GM21737 (cell line): ENCODE results near the gene SLC24A3.

Source experiments
- ATAC-seq: cut with Tn5 transposase; IDR thresholded peaks from one replicate; pipeline ENCODE4 v1.9.1; 2021; ENCODE audit warnings: mild to moderate bottlenecking, moderate library complexity; ENCODE audit not compliant: unreplicated experiment

The SLC24A3 gene

GRCh38 chr20:19301142-19301541, 88.7 kb downstream of the SLC24A3 start:
- no peak for ATAC-seq

DNA sequence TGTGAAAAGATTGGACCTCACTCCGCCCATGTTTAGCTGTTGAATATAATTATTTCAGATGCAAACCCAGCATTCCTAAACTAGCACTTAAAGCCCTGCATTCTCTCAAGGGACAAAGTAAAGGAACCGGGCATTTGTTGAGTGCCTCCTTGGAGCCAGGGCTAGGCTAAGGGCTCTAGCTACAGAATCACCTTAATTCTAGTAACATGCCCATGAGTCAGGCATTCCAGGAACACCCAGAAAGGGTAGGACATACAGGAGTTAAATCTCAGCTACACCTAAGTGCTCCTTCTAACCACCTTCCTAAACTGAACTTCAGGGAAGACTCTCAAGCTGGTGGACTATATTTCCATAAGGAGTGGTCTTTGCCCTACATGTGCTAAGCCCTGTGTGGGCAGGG, 89.4 kb downstream of the SLC24A3 start:
- no peak for ATAC-seq

DNA sequence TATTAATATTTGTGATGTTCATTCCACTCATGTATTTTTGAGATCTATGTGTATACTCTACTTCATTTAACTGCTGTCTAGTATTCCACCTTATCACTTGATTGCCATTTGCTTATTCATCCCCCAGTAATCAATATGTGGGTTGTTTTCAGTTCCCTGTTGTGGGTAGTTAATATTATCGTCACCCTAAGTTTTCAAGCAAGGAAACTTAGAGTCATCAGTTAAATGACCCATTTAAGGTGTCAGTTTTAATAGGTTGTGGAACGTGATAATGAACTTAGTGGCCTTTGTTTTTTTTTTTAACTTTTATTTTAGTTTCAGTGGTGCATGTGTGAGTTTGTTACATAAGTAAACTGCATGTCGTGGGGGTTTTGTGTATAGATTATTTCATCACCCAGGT, 90.3 kb downstream of the SLC24A3 start:
- no peak for ATAC-seq

DNA sequence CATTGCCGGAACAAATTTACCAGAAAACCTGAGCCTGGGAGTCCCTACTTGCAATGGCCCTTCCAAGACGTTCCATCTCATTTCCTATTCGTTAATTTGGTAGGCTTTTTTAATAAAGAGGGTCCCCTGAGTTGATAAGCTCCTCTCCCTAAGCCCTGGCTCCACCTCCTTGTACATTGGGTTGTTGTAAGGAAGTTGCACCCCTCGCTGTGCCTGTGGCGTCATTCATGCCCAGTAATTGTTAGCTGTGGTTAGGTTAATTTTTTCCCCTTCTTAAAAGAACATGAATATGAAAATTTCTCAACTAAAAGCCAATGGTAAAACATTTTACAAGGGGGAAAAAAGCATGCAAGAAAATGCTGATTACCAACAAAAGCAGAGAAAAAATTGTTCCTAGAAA, 91.9 kb downstream of the SLC24A3 start:
- ATAC-seq = no peak

DNA sequence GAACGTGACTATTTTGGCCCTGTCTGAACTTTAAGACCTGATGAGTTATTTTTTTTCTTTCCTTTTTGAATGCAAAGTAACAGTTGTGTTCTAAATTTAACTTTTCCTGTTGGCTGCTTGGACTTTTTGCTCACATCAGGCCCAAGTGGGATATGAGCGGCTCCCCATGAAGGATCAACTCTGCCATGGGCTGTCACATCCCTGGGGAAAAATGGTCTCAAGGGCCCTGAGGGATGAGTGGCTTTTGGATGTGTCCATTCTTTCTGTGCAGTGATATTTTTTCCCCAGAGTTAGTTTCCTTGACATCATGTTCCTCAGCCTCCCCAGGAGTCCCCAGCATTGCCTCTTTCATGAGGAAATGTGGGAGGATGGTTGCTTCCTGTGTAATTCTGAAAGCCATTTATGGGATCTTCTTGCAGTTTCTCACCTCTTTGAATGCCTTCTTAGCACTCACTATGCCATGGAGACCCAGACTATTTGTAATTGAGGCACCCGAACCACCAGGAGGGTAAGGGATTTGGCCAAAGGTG, 92.5 kb downstream of the SLC24A3 start:
- no peak for ATAC-seq

DNA sequence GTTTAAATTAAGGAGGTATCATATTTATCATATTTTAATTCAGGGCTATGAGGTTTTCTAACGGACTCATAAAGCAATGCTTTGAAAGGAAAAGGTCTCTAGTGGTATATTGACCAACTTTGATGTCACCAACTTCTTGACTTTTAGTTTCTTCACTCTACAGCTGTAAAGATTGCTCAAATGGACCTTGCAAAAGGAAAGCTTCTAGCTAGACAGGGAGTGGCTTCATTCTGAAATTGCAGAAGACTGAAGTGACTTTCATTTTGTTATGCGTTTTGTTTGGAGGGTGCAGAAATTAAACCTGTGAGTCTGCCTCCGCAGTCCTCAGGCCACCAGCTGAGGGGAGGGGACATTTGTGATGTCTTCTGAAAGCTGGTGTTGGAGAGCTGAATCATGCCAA, 95.7 kb downstream of the SLC24A3 start:
- ATAC-seq = no peak

GRCh38 chr20:19310541-19310940, 98.1 kb downstream of the SLC24A3 start:
- no peak for ATAC-seq

DNA sequence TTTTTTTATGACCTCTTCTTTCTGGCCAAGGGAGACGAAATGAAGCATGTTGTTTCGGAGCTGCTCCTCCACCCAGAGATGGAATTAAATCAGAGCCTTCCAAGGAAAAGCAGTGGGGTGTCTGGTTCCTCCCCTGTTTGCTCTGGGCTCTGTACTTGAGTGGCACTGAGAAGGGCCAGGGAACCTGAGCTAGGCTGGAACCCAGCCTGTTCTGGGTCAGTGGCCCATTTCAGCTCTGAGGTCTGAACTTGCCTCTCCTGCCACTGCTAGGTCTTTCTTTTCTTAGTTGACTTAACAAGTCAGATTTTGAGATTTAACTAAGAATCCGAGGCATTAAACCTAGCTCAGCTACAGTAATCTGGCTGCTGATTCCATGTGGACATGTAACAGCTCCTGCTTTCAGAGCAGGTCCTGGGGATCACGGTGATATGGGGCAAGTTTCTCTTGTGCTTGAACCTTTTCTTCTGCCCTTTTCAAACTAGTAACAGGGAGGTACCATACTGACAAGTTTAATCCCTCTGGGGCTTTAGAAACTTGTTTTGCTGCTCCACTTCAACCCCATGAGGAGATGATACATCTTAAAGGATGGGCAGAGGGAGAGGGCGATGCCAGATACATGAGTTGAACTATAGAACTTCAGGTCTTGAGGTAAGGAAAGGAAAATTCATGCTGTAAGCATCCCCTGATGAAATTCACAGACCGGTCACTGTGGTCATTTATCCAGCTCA, 101.1 kb downstream of the SLC24A3 start:
- no peak for ATAC-seq

GRCh38 chr20:19314621-19315020, 102.2 kb downstream of the SLC24A3 start:
- ATAC-seq = no peak

- no peak for ATAC-seq
Measured at GRCh38 chr20:19317237-19318069, 105.0 kb downstream of the SLC24A3 start.

- no peak for ATAC-seq
Measured at GRCh38 chr20:19318610-19319009, 106.2 kb downstream of the SLC24A3 start.

DNA sequence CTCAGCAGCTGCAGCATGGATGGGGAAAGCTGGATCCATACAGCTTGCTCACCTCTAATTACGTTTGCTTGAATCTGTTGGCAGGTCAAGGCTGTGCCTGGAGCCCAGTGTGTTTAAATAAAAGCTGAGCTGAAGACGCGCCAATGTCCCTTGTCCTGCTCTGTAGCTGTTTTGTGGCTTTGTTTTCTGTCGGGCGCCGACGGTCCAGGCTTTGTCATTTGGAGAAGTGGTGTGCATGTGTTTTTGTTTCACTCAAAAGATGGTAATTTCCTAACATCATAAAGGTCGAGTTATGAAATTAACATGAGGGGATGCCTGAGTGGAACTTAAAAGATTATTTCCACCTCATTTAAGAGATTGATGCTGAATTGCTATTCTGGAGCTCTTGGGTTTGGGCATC, 107.6 kb downstream of the SLC24A3 start:
- ATAC-seq = no peak

DNA sequence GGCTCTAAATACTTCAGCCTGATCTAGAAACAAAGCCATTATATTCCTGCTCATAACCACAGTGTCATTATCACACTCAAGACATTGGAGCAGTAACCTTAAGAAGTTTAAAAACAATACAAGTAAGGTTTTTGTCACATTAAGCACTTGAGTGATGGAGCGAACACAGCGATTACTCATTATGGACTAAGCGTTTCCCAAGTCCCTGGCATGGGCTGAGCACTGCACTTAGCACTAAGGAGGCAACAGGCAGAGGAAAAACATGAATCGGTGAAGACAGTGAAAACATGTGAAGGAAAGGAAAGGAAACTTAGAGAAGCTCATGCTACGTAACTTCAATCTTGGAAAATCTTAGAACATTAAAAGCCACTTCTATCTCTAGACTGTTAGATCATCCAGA, 108.7 kb downstream of the SLC24A3 start:
- no peak for ATAC-seq

DNA sequence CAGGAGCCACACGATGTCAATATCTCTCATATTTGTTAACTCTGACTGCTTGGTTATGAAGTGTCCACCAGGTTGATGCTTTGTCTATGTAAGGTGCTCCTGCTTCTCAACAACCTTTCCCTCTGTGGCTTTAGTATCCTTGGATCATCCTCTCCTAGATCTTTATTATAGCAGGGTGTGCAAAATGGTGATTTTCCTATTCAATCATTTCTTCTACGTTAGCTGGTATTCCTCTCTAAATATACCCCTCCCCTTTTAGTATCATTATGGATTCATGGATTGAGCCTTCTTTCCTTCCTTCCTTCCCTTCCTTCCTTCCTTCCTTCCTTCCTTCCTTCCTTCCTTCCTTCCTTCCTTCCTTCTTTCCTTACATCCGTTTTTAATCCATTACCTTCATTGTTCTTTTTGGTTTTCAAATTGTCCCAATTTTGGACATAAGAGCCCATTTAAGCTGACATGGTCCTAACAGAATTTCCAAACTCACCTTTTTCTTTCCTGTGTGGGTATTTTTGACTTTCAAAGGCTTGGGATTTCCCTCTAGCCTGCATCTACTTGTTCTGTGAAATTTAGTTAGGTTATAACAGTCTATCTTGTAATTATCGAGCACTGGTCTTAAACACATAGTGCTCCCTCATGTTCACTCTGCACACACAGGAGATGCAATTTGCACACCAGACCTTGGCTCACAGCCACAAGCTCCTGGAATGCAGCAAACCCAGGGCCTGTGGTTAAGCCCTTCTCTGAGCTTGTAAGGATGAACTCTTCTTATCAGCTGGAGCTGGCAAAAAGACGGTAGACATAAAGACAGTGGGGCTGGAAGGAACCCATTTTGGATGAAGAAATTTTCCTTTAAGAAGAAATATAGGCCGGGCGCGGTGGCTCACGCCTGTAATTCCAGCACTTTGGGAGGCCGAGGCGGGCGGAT, 109.9 kb downstream of the SLC24A3 start:
- ATAC-seq = no peak

DNA sequence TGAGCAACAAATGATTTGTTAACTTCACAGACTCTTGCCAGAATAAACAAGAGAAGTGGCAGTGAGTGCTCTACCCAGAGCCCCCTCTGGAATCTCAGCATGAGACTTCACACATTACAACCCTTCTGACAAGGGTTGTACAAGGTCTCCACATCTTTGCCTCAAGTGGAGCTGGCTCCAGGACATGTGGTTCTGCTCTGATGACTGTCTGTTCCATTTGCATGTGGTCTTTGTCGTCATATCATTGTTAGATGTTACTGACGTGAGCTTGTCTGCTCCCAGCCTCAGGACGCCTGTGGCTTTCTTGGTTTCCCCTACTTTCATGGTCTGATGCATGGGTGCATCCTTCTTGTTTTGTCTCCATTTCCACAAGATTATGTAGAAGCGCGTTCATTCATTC, 115.0 kb downstream of the SLC24A3 start:
- no peak for ATAC-seq

DNA sequence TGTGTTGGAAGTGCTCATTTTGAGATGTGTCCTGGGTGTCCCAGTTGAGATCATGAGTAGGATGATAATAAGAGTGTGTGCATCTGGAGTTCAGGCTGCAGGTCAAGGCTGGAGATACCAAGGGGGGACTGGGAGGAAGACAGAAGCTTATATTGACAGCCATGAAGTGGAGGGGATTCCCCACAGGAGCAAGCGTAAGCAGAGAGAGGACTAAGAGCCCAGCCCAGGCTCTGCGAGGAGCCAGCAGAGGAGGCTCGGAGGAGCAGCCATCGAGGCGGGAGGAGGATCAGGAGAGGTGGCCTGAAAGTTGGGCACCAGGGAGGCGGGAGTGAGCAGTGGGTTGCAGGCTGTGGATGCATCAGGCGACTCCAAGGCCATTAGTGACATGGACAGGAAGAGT, 116.2 kb downstream of the SLC24A3 start:
- no peak for ATAC-seq

- ATAC-seq = no peak
Measured at GRCh38 chr20:19330038-19330437, 117.6 kb downstream of the SLC24A3 start.

GRCh38 chr20:19330731-19331130, 118.3 kb downstream of the SLC24A3 start:
- ATAC-seq = no peak

- ATAC-seq = no peak
Measured at GRCh38 chr20:19333563-19333962, 121.1 kb downstream of the SLC24A3 start.

DNA sequence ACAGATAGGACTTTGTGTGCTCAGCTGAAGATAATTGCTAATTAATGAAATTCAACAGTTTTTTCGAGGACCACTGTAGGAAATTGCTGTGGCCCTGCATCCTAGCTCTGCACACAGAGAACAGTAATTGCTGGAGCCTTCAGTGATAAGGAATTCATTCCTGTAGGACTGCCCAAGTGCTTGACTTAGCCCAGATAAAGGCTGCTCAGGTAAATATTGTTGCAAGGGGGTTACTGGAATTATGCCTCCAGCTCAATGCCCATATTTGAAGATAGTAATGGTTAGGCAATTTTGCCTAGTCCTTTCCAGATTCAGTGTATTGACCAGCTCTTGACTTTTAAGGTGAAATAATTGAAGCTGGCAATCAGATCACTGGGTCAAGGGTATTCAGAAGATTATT, 122.9 kb downstream of the SLC24A3 start:
- no peak for ATAC-seq

DNA sequence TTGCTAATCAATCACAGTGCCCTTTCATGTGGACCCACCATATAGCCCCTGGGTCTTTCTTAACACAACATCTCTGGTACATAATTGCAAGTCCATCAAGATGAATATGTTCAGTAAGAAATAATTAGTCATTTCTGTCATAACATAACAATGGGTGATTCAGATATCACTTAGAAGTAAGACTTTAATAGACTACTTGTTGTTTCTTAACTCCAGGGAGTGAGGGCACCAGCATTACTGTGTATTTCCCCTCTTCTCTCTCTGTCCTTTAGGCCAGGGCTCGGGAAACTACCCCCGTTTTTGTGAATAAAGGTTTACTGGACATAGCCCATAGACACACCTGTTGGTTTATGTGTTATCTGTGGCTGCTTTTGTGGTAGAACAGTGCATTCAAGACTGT, 123.5 kb downstream of the SLC24A3 start:
- no peak for ATAC-seq
